COR-L47 (cell line): ENCODE measurements around the gene OR52A1.
"Not testable (repeated sequence)": the region's sequence is repeated elsewhere in the genome, so short reads cannot be mapped to it uniquely, and the experiment has no call there.

Experiments used
- DNase-seq: peaks from one replicate; lab custom pipeline; 2025; lab: John Stamatoyannopoulos, UW

Gene OR52A1

GRCh38 chr11:5154657-5155056 is at the start of gene OR52A1:
Gene OR52A1, minus strand, starts transcription at chr11:5154757. Its CDS starts 2,388 bp downstream, at chr11:5152369.
- DNase-seq: no peak

GRCh38 chr11:5203366-5203765 is 48.8 kb upstream of the OR52A1 start:
- no peak for DNase-seq

- no peak for DNase-seq
These were observed 46.0 kb upstream of the OR52A1 start, which contains the start of gene OR51V1 for GRCh38 chr11:5200582-5200981. Gene OR51V1, minus strand, starts transcription at chr11:5200682. Its CDS starts 0 bp downstream, at chr11:5200682.

GRCh38 chr11:5198285-5198684 is 43.7 kb upstream of the OR52A1 start:
- DNase-seq: no peak

- no peak for DNase-seq
These were observed 43.0 kb upstream of the OR52A1 start for GRCh38 chr11:5197536-5197935.

- DNase-seq: no peak
These were observed 42.2 kb upstream of the OR52A1 start for GRCh38 chr11:5196731-5197130.

GRCh38 chr11:5196067-5196466 is 41.5 kb upstream of the OR52A1 start:
- DNase-seq: no peak

- no peak for DNase-seq
These were observed 38.2 kb upstream of the OR52A1 start for GRCh38 chr11:5192738-5193137.

- no peak for DNase-seq
These were observed 33.6 kb upstream of the OR52A1 start for GRCh38 chr11:5188201-5188600.

- DNase-seq: no peak
These were observed 23.7 kb upstream of the OR52A1 start for GRCh38 chr11:5178046-5178837.

GRCh38 chr11:5174934-5175333 is 20.4 kb upstream of the OR52A1 start:
- DNase-seq: no peak

GRCh38 chr11:5171856-5172255 is 17.3 kb upstream of the OR52A1 start:
- DNase-seq: no peak

- not testable (repeated sequence) for DNase-seq
These were observed 11.3 kb upstream of the OR52A1 start for GRCh38 chr11:5165898-5166297.

- not testable (repeated sequence) for DNase-seq
These were observed 10.2 kb upstream of the OR52A1 start for GRCh38 chr11:5164807-5165206.

- not testable (repeated sequence) for DNase-seq
These were observed 6.5 kb upstream of the OR52A1 start for GRCh38 chr11:5161045-5161444.

- DNase-seq: not testable (repeated sequence)
These were observed 5.7 kb upstream of the OR52A1 start for GRCh38 chr11:5160217-5160616.

GRCh38 chr11:5159806-5160205 is 5.2 kb upstream of the OR52A1 start:
- DNase-seq: no peak

- DNase-seq: no peak
These were observed 754 bp downstream of the OR52A1 start for GRCh38 chr11:5153574-5154431.

GRCh38 chr11:5151713-5152153 is 2.8 kb downstream of the OR52A1 start:
- DNase-seq: no peak

GRCh38 chr11:5144206-5144605 is 10.4 kb downstream of the OR52A1 start:
- DNase-seq: not testable (repeated sequence)

- no peak for DNase-seq
These were observed 16.6 kb downstream of the OR52A1 start, which contains the start of gene OR52A5 for GRCh38 chr11:5137996-5138395. Gene OR52A5, minus strand, starts transcription at chr11:5138356. Its CDS starts 5,714 bp downstream, at chr11:5132642.

- DNase-seq: no peak
These were observed 17.5 kb downstream of the OR52A1 start for GRCh38 chr11:5137014-5137413.

- no peak for DNase-seq
These were observed 18.3 kb downstream of the OR52A1 start for GRCh38 chr11:5136261-5136660.
